ENCODE results near the gene NPHP4.

The NPHP4 gene

DNA sequence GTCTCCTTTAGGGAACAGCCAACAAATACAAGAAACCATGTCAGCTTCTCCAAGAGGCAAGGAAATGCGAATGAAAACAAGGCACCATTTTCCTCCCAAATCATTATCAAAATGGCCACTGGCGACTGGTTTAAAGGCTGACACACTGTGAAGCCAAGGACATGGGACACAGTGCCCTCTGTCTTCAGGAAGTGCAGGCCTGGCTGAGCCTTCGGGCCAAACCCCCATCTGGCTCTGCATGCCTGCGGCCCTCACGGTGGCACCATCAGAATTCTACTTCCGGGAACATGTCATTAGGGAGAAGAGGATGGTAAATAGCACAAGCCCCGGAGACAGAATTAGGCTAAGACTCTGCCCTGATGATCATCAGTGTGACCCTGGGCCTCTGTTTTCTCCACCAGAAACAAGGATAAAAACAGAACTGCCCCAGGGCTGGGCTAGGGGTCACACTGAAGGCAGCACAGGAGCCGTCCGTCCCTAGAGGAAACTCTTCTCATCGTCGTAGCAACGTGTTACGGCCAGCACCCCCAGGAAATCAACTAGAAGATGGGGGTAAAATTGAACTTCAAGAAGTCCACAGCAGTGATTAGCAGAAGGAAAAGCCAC is 103.5 kb downstream of the NPHP4 start:
- DNase-seq: no peak

- no peak for DNase-seq
These were observed 104.3 kb downstream of the NPHP4 start for GRCh38 chr1:5887971-5888361.

DNA sequence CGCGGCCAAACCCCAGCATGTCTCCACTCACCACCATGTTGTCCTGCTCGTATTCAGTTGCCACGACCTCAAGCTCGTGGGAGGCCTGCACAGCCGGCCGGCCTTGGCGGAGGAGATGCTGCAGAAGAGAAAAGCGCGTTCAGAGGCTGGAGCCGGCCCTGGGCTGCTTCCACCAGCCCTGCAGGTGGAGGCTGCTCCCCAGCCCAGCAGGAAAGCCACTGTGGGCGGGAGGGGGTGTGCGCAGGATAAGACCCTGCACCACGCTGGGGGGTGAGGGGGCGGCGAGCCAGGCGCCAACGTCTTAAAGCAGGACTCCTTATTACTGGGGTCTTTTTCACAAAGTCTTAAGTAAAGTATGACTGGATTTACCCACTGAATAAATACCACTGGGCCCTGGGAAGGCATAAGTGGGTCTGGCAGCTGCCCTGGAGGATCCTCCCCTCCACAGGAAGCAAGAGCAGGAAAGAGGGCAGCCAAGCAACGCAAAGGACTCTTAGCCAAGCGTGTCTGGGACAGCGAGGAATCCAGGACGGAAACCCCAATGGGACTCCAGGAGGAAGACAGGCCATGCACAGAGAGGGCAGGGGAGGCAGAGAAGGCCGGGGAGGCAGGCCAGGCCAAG is 104.8 kb downstream of the NPHP4 start:
- no peak for DNase-seq

DNA sequence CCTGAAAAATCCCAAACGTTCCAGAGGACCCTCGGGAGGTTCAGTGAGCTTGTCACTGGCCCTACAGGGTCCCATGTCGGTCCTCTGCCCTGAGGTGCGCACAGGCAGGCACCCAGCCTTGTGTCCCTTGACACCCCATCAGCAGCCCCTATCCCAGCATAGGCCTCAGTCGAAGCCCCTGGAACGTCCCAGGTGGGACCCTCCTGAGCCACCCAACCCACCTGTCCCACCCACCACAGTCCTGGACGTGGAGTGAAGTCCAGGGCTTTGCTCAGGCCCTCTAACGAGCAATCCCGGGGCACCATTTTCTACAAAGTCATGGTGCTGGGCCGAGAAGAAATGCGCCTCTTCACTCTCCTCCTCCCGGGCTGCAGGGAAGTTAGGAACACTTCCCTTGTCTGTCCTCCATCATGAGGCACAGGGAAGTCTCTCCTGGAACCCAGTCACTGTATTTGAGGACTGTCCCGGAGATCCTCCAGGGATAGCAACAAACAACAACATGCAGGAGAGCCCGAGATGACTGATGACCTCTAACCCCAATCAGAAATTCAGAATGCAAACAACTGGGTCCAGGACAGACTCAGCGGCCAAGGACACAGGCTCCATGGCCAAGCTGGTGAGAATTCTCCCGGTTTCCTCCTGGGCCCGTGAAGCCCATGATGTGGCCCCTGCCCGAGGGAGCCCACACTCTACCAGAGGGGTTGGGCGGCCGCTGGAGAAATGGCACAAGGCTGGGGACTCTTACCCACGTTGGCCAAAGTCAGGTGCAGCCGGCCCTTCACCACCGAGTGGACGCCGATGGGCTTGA is 105.5 kb downstream of the NPHP4 start:
- no peak for DNase-seq

DNA sequence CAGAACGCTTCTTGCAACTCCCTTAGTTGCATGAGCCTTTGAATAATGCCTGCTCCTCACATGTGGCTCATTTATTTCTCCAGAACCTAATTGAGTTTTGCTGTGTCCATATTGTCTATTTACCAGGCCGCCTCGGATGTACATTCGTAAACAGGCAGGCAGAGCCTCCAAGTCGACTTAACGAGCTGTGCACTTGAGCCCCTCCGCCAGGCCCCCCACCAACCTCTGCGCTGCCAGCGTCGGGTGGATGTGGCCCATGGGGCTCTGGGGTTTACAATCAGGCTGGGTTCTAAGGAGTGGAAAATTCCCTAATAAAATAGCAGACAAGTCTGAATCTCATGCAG is 106.1 kb downstream of the NPHP4 start:
- no peak for DNase-seq

- DNase-seq: no peak
These were observed 106.6 kb downstream of the NPHP4 start for GRCh38 chr1:5885471-5886139.

DNA sequence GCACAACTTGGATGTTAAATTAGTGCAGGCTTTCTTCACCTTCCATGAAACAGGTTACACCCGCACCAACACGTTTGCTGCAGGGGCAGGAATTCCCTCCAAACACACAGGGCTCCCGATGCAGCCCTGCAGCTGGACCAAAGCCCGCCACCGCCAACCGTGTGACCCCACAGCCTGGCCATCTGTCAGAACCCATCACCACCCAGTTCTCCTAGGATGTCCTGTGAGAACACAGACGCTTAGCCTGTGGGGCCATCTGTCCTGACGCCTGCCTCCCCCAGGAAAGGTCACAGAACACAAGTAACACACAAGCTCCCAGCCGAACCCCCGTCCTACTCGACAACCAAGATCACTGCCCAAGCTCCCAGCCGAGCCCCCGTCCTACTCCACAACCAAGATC is 108.1 kb downstream of the NPHP4 start:
- DNase-seq: no peak

DNA sequence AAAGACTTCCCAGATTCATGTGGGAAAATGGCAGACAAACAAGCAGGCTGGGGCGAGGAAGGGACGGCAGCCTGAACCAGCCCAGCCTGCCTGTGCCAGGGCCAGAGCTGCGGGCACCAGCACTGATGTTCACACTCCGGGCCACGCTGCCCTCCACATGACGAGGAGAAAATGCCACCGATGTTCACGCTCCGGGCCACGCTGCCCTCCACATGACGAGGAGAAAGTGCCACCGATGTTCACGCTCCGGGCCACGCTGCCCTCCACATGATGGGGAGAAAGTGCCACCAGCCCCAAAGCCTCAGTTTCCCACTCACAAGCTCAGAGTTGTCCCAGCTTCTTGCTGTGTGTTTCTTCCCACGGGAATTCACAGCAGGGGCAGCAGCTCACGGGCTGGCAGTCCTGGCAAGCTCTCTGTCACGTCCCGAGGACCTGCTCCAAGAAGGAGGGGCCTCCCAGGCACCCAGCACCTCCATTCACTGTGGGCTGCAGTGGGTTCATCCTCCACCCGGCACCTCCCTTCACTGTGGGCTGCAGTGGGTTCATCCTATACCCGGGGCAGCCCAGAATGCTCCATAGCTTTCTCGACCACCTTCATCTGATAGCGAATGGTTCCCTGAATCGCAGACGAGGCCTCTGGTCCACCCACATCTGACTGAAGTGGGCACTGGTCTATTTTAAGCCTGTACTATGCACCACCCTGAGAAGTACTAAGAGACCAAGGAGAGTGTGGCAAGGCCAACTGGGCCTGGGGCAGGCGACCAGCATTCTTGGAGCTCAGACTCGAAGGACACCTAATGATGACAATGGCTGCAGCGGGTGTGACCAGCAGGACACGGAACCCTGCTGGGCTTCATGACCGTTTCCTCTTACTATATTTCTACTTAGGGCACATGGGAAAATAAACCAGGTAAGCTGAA is 108.8 kb downstream of the NPHP4 start:
- DNase-seq: no peak

DNA sequence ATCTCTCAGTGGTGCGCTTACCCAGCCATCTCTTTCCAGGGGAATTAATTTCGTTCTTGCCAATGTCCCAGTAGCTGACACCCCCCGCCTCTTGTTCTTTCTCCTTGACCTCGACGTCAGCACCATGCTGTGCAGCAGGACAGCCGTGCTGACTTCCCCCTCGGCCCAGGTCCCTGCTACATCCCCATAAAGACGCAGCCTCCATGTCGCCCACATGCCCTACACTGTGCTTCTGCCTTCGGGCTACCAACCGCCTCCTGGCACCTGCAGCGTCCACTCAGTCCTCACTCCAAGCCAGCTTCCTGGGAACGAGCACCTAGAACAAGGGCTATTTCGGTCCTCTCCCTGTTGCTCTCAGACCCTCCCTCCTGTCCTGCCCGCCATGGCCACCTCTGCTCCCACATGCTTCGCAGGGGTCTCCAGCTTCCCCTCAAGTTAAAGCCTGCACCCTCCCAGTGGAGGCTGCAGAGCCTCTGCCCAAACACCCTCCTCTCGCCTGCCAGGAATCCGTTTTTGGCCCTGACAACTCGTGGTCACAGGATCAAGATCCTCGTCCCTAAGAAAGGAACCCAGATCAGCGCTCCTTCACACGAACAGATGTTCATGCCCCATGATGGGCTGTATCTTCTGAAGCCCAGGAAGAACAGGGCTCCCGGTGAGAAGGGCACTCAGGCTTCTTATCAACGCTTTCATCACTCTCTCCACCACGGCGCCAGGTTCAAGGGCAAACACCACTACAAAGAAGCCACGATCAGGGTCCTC is 109.7 kb downstream of the NPHP4 start:
- no peak for DNase-seq

DNA sequence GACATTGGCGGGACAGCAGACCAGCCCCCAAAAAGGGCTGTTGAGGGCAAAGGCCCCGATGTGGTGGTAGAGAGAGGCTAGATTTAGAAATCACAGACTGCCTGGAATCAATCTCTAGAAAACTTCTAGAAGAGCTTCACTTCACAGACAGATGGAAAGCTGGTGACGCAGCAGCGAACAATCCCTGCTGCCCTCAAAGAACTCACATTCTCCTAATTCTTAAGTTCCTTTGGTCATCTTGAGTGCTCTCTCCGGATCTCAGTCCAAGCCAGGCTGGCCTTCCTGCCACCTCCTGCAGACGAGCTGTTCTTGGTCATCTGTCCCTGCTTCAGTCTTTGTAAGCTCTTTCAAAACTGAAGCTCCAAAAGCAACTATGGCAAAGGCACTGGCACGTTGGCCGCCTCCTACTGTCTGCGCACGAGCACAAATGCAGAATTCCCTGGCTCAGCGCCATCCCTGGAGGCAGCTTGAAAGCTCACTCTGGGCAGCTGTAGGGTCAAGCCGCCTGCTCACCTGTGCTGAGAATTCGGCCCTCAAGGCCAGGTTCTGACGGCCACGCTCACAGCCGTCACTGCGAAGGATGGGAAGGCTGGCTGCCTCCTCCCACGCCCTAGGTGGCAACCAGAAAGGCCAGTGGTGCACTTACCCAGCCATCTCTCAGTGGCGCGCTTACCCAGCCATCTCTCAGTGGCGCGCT is 110.6 kb downstream of the NPHP4 start:
- no peak for DNase-seq

- no peak for DNase-seq
These were observed 111.4 kb downstream of the NPHP4 start for GRCh38 chr1:5880630-5881405.

DNA sequence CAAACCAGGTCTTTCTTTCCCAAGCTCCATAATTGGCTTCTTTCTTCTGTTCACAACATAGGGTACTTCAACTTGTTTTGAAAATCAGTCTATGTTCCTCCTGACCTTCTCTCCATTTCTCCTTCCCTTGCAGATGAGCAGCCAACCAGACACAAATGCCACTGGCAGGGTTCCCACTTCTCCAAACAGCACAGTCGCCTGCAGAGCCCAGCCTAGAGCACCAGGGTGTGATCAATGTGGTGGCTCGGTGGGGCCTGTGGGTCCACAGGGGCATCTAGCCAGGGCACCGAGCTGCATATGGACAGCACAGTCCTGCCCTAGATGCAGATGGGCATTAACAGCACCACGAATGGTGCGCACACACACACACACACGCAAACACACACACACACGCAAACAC is 112.8 kb downstream of the NPHP4 start:
- no peak for DNase-seq

GRCh38 chr1:5878971-5879370 is 113.3 kb downstream of the NPHP4 start:
- DNase-seq: no peak

DNA sequence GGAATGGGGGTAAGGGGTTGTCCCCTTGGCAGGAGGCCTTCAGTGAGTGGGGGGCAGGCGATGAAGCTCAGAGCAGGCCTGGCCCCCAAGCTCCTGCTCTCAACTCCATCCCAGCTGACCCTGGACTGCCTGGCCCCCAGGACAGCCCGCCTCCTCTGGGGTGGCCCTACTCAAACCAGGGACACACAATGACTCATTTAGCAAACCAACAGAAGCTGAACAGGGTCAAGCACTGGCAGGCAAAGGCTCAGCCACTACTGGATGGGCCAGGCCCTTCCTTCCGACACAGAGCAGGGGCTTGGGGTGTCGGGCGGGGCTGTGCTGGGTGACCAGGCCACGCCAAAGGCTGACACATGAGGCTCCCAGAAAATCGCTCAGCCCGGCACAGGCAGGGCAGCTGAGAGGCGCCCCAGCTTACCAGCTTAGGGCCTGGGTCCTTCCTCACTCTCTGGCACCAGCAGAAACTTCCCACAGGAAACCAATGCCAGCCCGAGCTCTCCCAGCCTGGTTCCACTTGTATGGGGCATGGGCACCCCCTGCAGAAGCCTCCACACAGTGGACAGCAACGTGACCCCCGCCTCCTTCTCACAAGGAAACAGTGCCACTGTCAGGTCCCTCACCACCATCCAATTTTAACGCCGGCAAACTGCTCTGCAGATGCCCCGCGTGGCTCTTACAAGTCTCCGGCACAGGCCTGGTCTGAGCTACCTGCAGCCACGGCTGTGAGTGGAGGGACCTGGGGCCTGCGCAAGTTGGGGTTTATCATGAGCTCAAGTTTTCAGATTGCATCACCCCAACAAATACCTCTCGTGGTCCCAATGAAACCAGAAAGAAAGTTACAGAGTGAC is 114.3 kb downstream of the NPHP4 start:
- DNase-seq: no peak

DNA sequence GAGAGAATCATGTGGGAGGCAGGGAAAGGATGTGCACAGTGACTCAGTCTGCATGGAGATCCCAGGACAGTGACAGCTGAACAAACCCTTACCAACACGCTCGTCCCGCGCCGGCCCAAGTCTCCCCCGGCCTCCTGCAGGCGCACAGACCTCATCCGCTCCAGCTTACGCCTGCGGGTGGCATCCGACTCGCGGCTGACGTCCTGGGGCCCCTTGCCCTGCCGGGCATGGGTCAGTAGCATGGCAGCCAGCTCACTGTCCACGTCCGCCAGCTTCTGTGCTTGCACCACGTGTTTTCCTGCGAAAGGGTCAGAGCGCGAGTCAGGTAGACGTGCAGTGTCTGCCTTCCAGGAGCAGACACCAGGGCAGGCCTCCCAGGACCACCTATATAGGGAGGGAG is 115.2 kb downstream of the NPHP4 start:
- DNase-seq: no peak

DNA sequence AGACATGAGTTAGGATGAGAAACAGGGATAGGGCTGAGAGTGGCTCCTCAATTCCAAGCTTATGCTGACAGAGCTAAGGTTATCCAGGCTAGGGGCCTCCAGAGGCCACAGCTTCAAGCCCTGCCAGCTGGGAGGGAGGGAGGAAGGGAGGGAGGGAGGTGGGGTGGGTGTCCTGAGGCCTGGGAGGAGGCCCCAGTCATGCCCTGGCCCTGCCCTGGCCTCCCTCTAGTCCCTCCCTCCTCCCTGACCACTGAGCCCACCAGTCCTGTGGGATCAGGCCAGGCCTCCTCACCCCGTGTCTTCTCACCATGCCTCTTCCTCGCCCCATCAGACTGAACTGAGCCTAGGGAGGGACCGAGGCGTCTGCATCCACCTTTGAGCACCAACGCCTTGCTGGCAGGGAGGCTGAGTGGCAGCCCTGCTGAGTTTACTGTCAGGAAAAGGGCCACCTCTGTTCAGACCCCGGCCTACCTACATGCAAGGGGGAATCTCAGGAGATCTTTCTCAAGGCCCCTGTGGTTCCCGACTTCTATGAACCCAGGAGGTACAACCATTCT is 116.1 kb downstream of the NPHP4 start:
- DNase-seq: no peak

- no peak for DNase-seq
These were observed 116.8 kb downstream of the NPHP4 start for GRCh38 chr1:5875345-5875910.

GRCh38 chr1:5874416-5875110 is 117.7 kb downstream of the NPHP4 start:
- DNase-seq: no peak

All from NCI-H1417 treated with DMSO at 0.1 percent for 48 hours (cell line).